GM21825 (cell line): ENCODE measurements around the gene C6orf15.

Experiments
- ATAC-seq: cut with Tn5 transposase; IDR thresholded peaks from one replicate; pipeline ENCODE4 v1.9.1; 2021; ENCODE audit warnings: mild to moderate bottlenecking, moderate library complexity; ENCODE audit not compliant: unreplicated experiment

C6orf15 gene

DNA sequence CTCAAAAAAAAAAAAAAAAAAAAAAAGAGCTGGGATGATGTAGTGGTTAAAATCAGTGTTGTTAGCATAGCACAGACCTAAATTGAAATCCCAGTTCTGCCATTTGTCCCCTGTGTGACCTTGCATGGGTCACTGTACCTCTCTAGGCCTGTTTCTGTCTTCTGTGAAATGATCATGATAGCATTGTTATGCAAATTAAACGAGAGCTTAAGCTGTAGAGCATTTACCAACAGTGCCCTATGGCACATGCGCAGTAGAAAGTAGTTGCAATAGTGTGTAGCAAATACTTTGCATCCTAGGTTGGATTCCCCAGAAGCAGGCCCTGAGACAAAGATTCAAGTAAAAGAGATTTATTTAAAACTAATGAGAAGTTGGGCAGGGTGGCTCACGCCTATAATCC is 19.2 kb upstream of the C6orf15 start:
- ATAC-seq = no peak

DNA sequence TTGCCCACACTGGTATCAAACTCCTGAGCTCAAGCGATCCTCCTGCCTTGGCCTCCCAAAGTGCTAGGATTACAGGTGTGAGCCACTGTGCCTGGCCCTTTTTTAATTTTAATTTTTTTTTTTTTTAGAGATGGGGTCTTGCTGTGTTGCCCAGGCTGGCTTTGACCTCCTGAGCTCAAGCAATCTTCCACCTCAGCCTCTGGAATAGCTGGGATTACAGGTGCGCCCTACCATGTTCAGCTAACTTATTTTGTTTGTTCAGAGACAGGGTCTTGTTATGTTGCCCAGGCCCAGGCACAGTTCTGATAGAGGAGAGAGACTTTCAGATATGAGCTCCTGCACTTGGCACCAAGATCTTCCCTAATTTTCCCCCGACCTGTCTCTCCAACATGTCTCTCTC is 18.4 kb upstream of the C6orf15 start:
- ATAC-seq = no peak

DNA sequence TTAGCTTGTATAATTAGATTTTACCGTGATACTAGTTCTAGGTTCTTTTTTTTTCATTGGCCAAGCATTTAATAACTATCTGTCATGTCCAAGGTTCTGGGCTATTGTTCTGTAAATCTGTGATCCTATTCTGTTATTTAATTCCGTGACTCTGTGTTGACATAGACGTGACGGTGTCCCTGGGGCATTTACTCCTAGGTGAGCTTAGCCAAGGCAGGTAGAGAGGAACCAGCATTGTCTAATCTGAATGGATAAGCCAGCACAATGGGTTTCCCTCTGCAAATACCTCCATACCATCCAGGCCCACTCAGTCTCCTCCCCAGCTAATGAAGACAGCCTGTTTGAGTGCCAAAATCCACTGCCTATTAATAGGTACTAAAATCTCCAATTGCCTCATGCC is 16.8 kb upstream of the C6orf15 start:
- no peak for ATAC-seq

DNA sequence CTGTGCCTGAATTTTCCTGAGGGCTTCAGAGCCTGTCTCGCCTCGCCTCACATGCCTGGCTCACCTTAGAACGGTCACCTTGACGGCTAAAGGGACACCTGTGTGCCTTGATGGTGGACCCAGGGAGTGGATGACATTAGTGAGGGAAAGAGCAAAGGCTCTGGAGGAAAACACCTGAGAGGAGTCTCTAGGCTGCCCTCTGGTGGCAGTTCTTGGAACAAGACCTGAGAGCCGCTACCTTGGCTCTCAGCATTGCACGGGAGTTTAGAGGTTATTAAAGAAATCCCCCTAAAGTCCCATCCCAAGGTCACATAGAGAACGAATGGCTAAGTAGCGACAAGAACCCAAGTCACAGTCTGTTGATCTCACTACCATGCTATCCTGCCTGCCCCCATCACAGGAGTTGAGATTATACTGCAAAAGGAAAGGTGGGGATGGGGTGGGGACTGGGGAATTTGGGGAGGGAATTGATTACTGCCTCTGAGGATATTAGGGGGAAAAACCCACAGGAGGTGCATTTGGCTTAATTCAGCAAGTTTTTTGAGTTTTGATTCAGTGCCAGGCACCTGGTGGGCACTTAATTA is 15.8 kb upstream of the C6orf15 start:
- no peak for ATAC-seq

DNA sequence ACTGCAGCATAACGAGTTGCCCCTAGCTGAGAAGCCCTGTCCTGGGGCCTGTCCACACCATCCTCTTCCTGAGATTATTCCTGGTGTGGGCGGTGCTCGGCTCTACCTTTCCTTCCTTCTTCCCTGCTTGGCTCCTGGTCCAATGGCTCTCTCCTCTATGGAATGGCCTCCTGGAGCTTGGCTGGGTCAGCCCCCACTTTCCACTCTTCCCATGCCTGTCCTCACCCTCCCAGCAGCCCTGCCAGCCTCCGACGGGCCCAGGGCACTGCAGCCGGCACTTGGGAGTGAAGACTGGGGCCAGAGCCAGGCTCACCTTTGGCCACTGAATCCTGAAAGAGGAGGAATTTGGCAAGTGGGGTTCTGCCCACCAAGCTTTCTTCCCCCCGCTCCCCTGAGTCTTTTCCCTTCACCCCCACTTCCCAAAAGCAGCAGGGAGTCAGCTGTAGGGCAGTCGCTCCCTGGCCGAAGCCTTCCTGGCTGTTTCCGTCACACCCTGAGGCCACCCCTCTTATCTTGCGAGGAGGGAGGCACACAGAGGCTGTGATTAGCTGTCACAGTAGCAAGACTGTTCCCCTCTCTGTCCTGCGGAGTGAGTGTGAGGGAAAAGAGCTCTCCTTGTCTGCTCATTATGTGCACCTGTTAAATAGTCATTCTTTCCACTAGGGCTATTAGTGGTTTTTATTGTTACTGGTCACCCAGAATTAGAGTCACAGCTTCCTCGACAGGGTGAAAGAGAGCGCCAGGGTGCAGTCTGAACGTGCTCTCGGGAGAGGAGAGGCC is 14.2 kb upstream of the C6orf15 start:
- ATAC-seq = no peak

DNA sequence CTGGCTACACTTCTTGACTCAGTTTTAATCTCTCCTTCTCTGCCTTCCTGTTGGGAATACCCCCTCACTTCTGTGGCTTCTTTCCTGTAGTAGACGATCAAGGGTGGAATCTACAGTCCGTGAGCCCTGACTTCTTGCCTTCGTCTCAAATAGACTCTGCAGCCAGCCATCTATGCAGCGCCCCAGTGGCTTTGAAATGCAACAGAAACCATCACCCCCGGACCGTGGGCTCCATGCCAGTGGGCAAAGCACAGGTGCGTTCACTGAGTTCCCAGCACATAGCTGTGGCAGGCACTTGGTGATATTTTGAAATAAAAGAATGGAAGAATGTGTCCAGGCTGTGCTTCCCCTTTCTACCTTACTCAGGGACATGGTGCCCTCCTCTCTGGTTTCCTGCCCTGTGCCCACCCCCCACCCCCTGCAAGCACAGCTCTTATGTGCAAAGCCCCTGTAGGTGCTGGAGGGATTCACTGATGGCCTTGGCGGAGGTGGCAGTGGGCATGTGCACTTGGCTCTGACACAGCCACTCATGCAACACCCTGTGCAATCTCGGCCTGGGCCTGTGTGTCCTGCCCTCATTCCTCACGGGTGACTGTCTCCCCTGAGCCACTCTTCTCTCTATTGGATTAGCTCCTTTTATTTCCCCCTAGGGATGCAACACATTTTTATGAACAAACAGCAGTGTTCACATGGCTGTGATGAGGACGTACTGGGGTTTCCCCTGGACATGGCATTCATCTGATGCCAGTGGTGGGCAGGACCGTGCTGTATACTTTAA is 13.4 kb upstream of the C6orf15 start:
- no peak for ATAC-seq

DNA sequence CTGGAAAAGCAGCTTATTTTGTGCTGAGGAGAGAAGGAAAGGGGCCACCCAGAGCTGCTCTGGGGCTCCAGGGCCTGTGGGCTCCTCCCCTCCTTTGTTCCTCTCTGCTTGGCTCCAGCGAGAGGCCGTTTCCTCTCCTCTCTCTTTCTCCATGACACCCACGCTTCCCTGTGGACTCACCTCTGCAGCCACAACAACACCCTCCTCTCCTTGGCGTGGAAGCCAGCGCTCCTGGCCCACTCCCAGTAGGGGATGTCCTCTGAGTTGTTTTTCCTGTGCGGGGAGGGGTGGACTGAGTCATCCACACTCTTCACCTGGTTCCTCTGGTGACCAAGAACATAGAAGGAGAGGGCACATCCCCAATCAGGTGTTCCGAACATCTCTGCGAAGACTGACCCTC is 12.8 kb upstream of the C6orf15 start:
- no peak for ATAC-seq

DNA sequence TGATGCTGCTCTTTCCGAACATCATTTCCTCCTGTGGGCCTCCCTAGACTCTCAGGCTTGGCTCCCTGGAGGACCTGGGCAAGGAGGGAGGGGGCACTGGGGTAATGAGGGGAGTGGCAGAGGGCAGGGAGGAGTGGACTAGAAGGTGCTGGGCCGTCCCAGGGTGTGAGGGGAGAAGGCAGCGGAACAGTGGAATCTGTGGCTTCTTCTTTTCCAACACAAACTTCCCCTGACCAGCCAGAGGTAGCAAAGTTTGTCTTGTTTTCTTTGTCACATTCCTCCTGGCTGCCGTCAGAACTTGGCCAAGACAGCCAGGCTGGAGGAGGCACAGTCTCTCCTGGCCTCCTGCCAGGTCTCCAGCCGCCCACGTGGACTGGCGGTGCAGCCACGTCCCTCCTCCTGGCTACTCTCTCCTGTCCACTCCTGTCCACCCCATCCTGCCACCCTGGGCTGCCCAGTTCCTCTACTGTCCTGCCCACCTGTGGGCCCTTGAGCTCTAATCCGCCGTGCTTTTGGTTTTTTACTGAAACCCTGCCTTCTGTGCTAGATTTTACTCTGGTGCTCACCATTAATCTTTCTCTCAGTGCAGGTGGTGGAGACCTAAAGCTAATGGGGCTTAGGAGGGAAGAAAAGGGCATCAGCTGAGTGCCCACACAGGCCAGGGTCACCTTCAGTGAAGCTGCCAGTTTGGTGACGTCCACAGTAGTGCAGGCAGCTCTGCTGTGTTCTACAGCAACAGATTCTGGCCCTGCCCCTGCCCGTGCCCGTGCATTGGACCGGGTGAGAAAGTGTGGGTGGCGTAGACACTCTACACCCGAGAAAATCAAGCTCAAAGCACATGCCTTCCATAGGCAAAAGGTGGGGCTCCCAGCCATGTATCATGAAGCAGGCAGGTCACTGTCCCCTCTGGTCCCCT is 10.7 kb upstream of the C6orf15 start:
- no peak for ATAC-seq

DNA sequence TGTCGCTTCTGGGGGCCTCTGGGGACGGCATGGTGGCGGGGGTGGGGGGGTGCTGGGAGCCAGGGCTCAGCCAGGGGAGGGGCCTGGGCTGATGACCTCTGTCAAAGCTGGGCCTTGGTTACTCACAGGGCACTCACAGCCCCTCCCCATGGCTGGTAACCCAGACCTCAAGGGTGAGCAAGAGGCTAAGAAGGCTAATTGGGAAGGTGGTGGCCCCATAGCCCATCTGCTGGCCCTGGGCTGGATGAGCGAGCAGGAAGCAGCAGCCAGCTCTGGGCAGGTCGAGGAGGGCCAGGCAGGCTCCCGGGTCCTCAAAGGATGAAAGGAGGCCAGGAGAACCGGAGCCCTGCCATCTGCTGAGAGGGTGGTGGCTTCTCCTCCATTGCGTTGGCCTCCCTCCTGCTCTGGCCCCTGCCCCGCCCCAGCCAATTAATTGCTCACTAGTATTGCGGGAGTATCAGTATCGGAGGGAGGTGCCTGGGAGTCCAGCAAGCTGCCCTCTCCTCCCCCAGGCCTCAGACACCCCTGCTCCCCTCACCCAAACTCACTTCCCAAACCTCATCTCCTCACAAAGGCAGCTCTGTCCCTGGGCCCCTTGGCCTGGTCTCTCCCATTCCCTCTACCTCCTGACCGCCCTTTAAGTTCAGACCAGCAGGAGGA is 8.9 kb upstream of the C6orf15 start:
- ATAC-seq = no peak

DNA sequence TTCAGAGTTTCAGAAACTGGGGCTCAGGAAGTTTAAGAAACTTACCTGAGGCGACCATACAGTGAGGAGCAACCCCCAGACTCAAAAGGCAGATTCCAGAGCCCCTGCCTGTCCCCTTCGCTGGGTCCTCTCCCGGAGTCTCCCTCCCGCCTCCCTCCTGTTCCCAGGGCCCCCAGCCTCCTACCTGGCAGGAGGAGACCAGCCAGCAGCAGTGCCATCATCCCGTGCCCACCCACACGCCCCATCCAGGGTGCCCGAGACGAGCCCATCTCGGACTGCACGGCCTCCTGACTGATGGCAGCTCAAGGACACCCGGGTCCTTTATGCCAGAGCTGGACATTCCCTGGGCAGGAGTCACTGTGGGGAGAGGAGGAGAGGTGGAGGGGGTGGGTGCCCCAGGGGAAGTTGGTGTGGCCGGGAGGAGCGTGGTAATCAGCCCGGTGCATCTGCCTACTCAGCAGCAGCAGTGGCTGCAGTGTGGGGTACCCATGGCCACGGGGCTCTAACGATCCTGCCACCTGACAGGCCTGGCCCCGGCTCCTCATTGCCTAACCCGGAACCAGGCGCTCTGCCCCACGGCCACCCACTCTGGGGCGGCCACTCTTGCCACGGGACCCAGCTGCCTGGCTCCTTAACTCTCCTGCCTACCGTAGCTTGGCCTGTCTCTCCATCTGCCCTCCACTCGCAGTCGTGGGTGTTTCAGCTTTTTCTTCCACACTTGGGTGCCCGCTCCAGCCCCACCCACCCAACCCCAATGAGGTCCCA is 8.0 kb upstream of the C6orf15 start, which contains the start of gene CDSN:
TSS of gene CDSN (minus strand) at position 296 of the 765 bp plus-strand sequence. CDS start at position 269, 27 bp downstream.
- no peak for ATAC-seq

DNA sequence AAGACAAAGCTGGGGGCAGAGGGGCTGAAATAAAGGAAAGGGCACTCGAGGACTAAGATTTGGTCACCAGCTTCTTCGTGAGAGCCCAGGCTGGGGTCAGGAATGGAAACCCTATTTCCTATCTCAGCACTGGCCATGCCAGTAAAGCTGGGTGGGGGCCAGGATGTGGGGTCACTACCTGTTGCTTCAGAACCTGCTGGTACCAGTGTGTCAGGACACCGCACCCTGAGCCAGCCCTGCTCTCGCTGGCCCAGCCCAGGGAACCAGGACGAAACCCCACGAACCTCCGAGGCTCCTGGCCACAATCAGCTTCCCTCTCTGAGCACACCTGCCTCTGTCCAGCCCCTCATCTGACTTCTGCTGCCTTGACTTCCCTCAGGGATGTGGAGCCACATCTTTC is 5.8 kb upstream of the C6orf15 start:
- no peak for ATAC-seq

DNA sequence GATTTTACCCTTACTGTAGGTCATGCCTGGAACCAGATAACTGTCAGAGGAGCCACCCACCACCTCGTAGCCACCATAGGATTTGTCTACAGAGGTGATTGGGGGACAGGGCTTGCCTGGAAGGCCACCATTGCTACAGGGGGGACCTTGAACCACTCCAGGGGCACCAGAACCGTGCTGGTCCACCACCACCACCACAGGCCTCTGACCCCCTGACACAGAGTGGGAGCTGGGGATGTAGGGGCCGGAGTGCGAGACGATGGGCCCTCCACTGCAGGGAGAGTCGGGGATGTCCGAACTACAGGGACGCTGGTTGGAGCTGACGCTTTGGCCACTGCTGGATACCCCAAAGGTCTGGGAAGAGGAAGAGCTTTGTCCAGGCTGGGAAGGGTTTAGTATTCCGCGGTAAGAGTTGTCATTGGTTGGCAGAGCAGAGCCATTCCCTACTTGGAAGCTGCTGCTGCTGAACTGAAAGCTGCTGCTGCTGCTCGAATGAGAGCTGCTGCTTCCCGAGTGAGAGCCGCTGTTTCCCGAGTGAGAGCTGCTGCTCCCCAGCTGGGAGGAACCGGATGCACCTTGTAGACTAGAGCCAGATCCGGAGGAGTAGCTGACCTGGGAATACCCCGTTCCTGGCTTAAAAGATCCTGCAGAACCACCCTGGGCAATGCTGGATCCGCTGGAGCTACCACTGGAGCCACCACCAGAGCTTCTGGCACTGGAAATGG is 4.4 kb upstream of the C6orf15 start:
- no peak for ATAC-seq

DNA sequence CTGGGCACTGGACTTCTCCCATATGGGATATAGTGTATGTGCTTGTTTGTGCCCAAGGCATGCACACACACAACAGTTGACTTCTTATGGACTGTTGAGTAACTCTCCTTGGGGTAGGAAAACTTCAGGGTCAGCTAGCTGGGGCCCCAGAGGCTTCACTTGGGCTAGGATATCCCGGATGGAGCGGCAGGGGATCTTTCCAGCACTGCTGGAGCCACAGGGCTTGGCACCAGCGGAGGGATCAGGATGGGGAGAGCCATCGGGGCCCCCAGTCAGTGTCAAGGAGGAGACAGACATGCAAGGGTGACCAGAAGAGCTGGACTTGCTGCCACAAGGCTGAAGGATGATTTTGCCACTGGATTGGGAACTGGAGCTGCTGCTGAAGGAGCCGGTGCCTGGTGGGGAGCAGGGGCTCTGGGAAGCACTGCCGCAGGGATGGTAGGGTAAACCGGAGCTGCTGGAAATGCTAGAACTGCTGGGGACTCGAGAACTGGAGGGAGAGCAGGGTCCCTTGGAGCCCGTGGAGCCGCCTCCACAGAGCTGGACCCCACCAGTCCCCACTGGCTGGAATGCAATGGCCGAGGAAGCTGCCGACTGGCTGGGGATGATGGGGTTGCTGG is 3.7 kb upstream of the C6orf15 start:
- ATAC-seq = no peak

DNA sequence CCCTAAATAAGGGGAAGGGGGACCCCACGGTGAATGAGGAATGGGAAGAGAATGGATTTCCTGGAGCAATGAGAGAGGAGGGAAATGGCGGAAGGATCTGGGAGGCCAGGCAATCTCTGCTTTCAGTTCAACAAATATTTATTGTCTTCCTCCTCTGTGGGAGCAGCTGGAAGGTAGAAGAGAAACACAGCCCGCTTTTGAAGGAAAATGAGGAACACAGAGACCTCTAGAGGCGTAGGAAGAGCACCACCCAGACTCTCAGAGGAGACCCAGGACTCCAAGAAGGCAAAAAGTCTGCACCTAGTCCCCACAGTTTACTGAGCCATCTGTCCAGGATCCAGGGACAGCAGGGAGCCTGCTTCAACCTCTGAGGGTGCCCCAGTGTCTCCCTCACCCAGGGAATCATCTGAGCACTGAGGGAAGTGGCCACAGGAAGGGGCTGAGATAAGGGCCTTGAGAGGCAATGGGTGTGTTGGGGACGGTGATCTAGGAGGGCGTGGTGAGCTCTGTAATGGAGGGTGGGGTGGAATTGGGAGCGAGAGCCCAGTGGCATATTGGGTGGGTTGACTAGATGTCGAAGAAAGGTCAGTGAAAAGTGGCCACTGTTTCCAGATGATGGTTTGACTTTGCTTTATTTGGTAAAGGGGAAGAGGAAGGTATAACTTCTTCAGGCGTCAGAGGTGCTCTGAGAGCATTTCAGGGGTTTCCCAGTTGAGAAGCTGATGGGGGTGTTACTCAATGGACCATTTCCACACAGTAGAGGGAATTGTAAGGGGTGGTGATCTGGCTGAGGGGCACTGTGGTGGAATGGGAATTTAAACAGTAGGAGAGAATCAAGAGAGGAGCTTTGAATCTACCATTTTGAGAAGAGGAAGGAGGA is 2.8 kb upstream of the C6orf15 start:
- no peak for ATAC-seq

DNA sequence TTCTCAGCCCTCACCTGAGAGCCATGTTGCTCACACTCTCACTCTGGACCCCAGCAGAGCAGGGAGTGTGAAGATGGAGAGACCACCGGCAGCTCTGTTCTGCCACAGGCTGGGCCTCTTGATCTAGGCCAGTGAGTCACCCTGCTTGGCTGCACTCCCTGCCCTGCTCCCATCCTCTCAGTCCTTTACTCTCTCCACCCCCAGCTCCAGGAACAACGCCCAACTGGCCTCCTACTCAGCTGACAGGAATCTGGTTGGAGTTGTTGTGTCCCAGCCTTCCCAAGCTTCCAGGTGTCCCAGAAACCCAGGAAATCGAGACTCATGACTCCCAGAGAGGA is 2.1 kb upstream of the C6orf15 start, which contains the start of gene PSORS1C1:
TSS of gene PSORS1C1 (plus strand) at position 260 of the 338 bp plus-strand sequence. CDS start 14,833 bp downstream, outside the sequence.
- ATAC-seq = no peak

DNA sequence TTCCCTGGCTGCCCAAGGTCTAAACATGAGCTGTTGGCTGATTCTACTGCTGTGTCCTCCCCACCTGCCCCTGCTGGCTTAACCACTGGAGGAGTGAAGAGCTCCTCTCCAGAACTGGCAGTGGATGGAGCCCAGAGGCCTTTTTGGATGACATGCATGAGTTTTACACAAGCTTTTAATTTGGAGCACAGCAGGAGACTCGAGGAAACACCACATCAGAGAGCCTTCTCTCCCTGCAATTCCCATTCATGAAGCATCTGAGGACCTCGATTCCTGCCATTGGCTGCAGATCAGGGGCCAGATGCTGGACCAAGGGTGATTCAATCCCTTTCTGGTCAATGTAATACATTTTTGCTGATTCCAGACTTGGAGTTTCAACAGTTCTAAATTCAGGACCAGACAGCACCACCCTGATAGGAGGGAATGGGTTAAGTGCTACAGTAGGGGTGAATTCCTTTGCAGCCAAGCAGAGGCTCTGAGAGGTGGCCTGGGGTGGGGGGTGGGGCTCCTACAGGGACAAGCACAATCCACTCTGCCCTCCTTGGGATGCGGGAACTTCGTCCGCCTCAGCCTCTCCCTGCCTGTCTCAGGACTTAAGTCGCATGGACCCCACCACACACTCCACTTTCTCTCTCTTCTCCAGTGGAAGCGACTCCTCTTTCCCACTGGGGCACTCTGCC is 1.6 kb upstream of the C6orf15 start:
- no peak for ATAC-seq

DNA sequence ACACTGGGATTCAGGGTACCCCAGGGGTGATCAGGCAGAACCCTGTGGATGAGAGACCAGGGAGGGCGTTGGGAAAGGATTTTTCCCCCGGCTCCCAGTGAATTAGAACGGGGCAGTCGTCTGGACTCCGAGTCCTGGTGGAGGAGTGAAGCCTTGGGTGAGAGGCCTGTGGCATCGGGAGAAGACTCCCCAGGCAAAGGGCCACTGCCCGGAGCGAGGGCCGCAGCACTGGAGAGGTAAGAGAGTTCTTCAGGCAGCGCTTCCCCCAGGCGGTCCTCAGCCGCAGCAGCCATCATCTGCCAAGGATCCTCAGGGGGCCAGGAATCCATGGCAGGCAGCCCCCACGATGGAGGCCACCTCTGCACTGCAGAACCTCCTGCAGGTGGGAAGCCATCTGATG is 663 bp downstream of the C6orf15 start:
- no peak for ATAC-seq
